AG04450 (cell line): ENCODE measurements around the gene TOX2. TPM values are rescaled to one million over a fixed set of nuclear protein-coding genes. Genes with fewer than 3 reads are reported as not detected.

ENCODE experiments used
- CTCF ChIA-PET: fragments of 300-600, 350-600 bp; formaldehyde crosslinking; extraction: SDS; loops from one replicate; lab custom pipeline; 2022; ENCODE audit warnings: antibody characterized with exemption, inconsistent platforms; lab: Charles Lee
- POLR2A ChIA-PET: fragments of 350-600 bp; formaldehyde crosslinking; extraction: SDS; loops from one replicate; lab custom pipeline; 2021; ENCODE audit warnings: antibody characterized with exemption, inconsistent platforms; lab: Yijun Ruan, JAX
- DNase-seq: peaks from one replicate; pipeline ENCODE4 v3.0.0-alpha.2; 2011; ENCODE audit warnings: low read depth, low spot score
- H3K27ac ChIP-seq: one replicate; pipeline ENCODE4 v1.5.1; 2012; ENCODE audit warnings: low read depth, low read length, control low read depth
- H3K27me3 ChIP-seq: one replicate; pipeline ENCODE4 v1.6.0; 2012; ENCODE audit warnings: low read length; ENCODE audit not compliant: control insufficient read depth, insufficient read depth
- H3K4me3 ChIP-seq: 2 replicates; pipeline ENCODE4 v1.5.1; 2011; ENCODE audit warnings: mild to moderate bottlenecking, low read depth, low read length, control low read depth
- H3K9me3 ChIP-seq: 2 replicates; pipeline ENCODE4 v1.5.1; 2012; ENCODE audit warnings: low read length; ENCODE audit not compliant: control insufficient read depth, insufficient read depth
- polyA plus RNA-seq: library from polyadenylated mRNA; depleted of rRNA; stranded (reverse); fragments of >200 nt; gene quantifications from 2 replicates; pipeline ENCODE4 v1.2.3, GENCODE V29; 2011
- TF ChIP-seq, protein P1 (sequence below): IDR thresholded peaks from 2 replicates; pipeline ENCODE4 v1.5.1; 2011; ENCODE audit warnings: low read depth, low read length, control low read depth, inconsistent platforms

TOX2 gene
- polyA plus RNA-seq, 1 experiment, result 10.6 TPM

GRCh38 chr20:44018259-44018941 lies 103.7 kb downstream of the TOX2 start:
- peak; percentile 69 for DNase-seq
- CTCF ChIA-PET, result interaction anchor here (1.0 to 1.8 kb wide), 3 partner anchors 76 to 268 kb away, joined by 3 to 8 read pairs (median 3); no protein-coding TSS in a partner anchor
- TF ChIP-seq, protein P1, sequence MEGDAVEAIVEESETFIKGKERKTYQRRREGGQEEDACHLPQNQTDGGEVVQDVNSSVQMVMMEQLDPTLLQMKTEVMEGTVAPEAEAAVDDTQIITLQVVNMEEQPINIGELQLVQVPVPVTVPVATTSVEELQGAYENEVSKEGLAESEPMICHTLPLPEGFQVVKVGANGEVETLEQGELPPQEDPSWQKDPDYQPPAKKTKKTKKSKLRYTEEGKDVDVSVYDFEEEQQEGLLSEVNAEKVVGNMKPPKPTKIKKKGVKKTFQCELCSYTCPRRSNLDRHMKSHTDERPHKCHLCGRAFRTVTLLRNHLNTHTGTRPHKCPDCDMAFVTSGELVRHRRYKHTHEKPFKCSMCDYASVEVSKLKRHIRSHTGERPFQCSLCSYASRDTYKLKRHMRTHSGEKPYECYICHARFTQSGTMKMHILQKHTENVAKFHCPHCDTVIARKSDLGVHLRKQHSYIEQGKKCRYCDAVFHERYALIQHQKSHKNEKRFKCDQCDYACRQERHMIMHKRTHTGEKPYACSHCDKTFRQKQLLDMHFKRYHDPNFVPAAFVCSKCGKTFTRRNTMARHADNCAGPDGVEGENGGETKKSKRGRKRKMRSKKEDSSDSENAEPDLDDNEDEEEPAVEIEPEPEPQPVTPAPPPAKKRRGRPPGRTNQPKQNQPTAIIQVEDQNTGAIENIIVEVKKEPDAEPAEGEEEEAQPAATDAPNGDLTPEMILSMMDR, result no peak
- Histone ChIP-seq H3K4me3 (peak overlapping the region; percentile 22), H3K27me3 (no peaks in the 10 kb centered on the region), H3K27ac (peak overlapping the region; percentile 52), H3K9me3 (no peaks in the 10 kb centered on the region; the same call in 1 of the 2 replicates)
- POLR2A ChIA-PET, result interaction anchor here (0.6 to 1.4 kb wide), 3 partner anchors 34 to 274 kb away, joined by 3 read pairs; no protein-coding TSS in a partner anchor

DNA sequence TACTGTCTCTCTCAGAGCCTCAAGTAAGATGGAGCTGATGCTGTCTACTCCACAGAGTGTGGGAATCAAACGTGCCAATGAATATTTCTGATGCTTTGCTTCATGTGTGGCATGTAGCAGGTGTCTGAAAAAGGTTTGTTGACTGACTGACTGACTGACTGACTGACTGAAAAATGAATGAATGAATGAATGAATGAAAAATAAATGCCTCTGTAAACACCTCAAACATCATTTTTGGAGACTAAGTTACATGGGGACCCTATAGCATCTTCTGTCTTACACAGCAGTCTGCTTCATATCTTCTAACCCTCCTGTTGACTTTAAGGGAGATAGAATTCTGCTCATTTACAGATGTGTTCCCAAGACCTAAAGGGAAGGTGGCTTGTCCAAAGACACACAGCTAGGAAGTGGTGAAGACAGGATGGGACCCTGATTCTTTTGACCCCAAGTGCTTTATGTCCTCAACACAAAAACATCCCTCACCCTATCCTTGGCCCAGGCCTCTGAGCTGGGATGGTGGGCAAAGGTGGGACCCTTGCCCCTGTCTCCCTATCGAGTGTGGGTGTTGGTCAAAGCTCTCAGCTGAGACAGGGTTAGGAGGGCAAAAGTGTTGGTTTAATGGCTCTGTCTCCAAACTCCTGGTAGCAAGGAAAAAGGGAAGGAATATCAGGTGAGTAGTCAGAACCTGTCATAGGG lies 104.4 kb downstream of the TOX2 start:
- no peak for DNase-seq
- Histone ChIP-seq H3K27me3 (no peaks in the 10 kb centered on the region), H3K9me3 (no peaks in the 10 kb centered on the region; the same call in 1 of the 2 replicates), H3K27ac (peak overlapping the region; percentile 52), H3K4me3 (peak overlapping the region; percentile 10; the same call in 1 of the 2 replicates)
- TF ChIP-seq, protein P1, result no peak
- POLR2A ChIA-PET, result interaction anchor here (0.6 kb wide), 2 partner anchors 35 to 275 kb away, joined by 3 read pairs; no protein-coding TSS in a partner anchor
- CTCF ChIA-PET, result interaction anchor here (1.0 to 1.1 kb wide), 2 partner anchors 77 to 176 kb away, joined by 3 read pairs; no protein-coding TSS in a partner anchor

GRCh38 chr20:44019638-44020335 lies 105.1 kb downstream of the TOX2 start:
- H3K27me3 ChIP-seq, result no peaks in the 10 kb centered on the region
- no peak overlapping the region for H3K27ac ChIP-seq
- H3K4me3 ChIP-seq, result no peak overlapping the region
- no peak for DNase-seq
- TF ChIP-seq, protein P1, result no peak
- ChIA-PET CTCF (interaction anchor here (1.0 kb wide), 1 partner anchor 270 kb away, joined by 4 read pairs; no protein-coding TSS in a partner anchor), POLR2A (no interaction called here)
- no peaks in the 10 kb centered on the region; the same call in 1 of the 2 replicates for H3K9me3 ChIP-seq

- no peaks in the 10 kb centered on the region; the same call in 1 of the 2 replicates for H3K9me3 ChIP-seq
- no peak overlapping the region for H3K27ac ChIP-seq
- TF ChIP-seq, protein P1, result no peak
- no peaks in the 10 kb centered on the region for H3K27me3 ChIP-seq
- ChIA-PET CTCF (interaction anchor here (1.0 kb wide), 1 partner anchor 271 kb away, joined by 4 read pairs; no protein-coding TSS in a partner anchor), POLR2A (no interaction called here)
- H3K4me3 ChIP-seq, result no peak overlapping the region
- DNase-seq, result no peak
These were observed 105.9 kb downstream of the TOX2 start for GRCh38 chr20:44020406-44021148.
